ENCODE measurements around the gene SPTLC2.

DNA sequence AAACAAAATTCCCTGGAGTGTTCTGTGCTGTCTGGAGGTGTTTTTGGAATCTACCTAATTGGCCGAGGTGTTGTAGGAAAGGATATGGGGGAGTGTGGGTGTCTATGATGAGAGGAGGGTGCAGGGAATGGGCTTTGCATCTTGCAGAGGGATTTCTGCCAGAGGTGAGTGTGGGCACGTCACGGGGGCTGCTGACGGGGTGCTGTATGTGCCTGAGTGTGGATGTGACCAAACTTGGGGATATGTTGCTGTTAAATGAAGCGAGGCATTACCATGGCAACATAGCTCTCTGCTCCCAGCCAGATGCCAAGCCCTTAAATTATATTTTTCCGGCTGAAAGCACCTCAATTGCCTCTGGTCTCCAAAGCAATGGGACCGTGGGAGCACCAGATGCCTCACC, 44.3 kb upstream of the SPTLC2 start:
- TF ChIP-seq MAX (IDR thresholded peaks at IDR 0.05) (no peak), NFIC (IDR thresholded peaks at IDR 0.05) (no peak), CREB1 (IDR thresholded peaks at IDR 0.05; ENCODE audit: low read depth) (no peak), EP300 (IDR thresholded peaks at IDR 0.05; ENCODE audit: borderline replicate concordance) (no peak), RAD21 (IDR thresholded peaks at IDR 0.05; ENCODE audit: low read depth) (no peak), CEBPB (IDR thresholded peaks at IDR 0.05) (no peak), YY1 (IDR thresholded peaks at IDR 0.05; ENCODE audit: low read depth) (no peak), TEAD4 (IDR thresholded peaks at IDR 0.05) (no peak), ZBTB7A (IDR thresholded peaks at IDR 0.05; ENCODE audit: low read depth) (no peak), TAF1 (IDR thresholded peaks at IDR 0.05; ENCODE audit: low read depth) (no peak), TCF12 (IDR thresholded peaks at IDR 0.05; ENCODE audit: low read depth) (no peak)
- TF ChIP-seq, protein P1, sequence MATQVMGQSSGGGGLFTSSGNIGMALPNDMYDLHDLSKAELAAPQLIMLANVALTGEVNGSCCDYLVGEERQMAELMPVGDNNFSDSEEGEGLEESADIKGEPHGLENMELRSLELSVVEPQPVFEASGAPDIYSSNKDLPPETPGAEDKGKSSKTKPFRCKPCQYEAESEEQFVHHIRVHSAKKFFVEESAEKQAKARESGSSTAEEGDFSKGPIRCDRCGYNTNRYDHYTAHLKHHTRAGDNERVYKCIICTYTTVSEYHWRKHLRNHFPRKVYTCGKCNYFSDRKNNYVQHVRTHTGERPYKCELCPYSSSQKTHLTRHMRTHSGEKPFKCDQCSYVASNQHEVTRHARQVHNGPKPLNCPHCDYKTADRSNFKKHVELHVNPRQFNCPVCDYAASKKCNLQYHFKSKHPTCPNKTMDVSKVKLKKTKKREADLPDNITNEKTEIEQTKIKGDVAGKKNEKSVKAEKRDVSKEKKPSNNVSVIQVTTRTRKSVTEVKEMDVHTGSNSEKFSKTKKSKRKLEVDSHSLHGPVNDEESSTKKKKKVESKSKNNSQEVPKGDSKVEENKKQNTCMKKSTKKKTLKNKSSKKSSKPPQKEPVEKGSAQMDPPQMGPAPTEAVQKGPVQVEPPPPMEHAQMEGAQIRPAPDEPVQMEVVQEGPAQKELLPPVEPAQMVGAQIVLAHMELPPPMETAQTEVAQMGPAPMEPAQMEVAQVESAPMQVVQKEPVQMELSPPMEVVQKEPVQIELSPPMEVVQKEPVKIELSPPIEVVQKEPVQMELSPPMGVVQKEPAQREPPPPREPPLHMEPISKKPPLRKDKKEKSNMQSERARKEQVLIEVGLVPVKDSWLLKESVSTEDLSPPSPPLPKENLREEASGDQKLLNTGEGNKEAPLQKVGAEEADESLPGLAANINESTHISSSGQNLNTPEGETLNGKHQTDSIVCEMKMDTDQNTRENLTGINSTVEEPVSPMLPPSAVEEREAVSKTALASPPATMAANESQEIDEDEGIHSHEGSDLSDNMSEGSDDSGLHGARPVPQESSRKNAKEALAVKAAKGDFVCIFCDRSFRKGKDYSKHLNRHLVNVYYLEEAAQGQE (IDR thresholded peaks at IDR 0.05; ENCODE audit: low read depth) = no peak
- TF ChIP-seq, protein P2, sequence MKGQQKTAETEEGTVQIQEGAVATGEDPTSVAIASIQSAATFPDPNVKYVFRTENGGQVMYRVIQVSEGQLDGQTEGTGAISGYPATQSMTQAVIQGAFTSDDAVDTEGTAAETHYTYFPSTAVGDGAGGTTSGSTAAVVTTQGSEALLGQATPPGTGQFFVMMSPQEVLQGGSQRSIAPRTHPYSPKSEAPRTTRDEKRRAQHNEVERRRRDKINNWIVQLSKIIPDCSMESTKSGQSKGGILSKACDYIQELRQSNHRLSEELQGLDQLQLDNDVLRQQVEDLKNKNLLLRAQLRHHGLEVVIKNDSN (IDR thresholded peaks at IDR 0.05) = no peak
